NCI-H1048 (cell line): ENCODE results near the gene MANSC1.
"Not testable (repeated sequence)": the region's sequence is repeated elsewhere in the genome, so short reads cannot be mapped to it uniquely, and the experiment has no call there.

Experiments used
- DNase-seq: peaks from one replicate; lab custom pipeline; 2025; lab: John Stamatoyannopoulos, UW

MANSC1 gene

GRCh38 chr12:12365446-12365802 is 15.4 kb upstream of the MANSC1 start:
- no peak for DNase-seq

- no peak for DNase-seq
Measured at GRCh38 chr12:12364787-12365445, 14.9 kb upstream of the MANSC1 start.

- no peak for DNase-seq
Measured at GRCh38 chr12:12358528-12358927, 8.5 kb upstream of the MANSC1 start.

DNA sequence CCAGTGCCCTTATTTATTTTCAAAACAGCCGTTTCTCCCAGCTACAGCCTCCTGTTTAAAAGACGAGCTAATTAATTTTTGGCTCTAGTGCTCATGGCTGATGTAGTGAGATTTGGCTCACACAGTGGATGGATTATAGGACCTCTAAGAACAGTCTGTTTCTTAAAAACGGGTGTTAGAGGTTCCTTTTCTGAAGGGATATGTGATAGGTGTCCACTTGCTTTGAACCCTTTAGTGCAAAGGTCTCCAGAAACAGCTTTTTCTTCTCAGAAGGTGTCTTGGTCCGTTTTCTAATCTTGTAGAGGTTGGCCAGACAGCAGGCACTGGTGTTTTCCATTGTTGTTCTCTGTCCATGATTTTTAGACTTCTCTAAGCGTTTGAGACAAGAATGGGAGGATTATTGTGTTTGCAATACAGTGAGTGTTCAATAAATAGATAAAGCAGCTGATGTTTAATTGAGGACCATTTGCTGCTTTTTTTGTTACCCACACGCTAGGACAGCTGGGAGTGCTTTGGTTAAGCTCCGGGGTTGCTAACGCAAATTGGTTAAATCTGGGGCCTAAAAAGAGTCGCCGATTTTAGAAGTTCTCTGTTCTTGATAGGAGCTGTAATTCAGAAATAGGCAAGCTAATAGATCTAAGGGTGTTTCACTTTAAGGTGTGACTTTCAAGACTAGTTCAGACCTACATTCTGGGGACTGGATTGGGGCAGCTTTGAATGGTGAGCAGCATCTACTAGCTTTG is 7.8 kb upstream of the MANSC1 start:
- DNase-seq, result no peak

DNA sequence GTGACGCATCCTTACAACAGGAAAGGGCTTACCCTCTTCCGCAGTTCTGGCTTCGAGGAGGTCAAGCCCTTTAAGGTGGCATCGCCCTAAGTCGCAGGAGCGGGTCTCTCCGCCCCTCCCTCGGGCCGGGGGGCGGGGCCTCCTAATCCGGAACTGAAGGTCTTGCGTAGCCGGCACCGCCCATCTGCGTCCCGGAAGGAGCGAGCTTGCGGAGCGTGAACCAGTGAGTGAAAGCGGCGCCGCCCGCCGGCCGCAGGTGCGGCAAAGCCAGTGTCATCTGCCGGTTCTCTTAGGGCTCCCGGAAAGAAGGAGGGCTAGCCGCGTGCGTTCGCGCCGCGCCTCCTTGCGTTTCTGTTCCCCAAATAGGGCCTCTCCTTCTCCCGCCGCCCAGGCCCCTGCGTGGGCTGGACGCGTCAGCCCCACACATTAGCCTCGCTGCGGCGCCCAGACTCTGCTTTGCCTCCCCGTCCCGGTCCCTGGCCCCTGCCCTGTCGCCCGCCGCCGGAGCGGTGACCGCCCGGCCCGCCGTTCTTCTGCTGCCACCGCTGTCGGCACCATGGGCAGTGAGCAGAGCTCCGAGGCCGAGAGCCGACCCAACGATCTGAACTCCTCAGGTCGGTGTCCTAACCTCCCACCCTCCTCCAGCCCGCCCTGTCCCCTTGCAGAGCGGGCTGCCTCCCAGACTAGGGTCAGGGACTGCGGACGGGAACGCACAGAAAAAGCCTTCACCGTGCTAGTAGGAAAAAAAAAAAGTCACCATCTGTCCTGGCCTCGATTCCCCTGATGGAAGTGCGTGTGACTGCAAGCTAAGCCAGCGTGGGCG is 7.1 kb upstream of the MANSC1 start, which contains the start of gene BORCS5:
BORCS5 (plus strand) TSS at position 183 of the 823 bp plus-strand sequence; CDS start at position 557, 374 bp downstream.
- DNase-seq, result peak; percentile 89

DNA sequence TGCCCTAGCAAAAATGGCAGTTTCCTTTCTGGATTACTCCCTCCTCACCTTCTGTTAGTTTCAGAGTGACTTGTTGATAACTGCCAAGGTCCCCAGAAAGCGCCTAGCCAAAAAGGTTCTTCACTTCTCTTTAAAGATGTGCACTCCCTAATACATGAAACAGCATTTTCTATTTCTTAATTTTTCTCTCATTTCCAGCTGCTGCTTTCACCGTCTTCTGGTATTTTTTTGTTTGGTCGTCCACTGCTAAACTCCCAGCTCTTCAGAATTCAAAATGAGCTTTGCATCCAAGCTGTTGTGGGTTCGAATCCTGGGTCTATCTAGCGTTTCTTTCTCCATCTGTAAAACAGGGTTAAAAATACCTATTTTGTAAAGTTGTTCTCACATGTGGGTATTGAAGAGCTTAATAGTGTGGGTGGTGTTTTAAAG is 6.4 kb upstream of the MANSC1 start:
- no peak for DNase-seq

DNA sequence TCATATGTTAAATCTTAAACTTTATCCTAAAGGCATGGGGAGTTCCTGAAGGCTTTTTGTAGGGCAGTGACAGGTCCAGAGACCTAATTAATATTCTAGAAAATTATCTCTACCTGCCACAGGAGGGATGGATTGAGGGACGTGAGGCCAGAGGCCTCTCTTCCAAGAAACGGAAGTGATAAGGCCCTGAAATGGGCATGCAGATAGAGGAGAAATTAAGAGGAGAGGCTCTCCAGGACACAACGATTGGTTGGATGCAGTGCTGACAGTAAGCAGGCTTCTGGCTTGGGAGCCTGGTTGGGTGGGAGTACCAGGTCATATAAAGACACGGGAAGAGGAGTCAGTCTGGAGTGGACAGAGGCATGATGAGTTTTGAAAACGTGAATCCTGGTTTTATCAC is 3.8 kb upstream of the MANSC1 start:
- DNase-seq, result no peak

DNA sequence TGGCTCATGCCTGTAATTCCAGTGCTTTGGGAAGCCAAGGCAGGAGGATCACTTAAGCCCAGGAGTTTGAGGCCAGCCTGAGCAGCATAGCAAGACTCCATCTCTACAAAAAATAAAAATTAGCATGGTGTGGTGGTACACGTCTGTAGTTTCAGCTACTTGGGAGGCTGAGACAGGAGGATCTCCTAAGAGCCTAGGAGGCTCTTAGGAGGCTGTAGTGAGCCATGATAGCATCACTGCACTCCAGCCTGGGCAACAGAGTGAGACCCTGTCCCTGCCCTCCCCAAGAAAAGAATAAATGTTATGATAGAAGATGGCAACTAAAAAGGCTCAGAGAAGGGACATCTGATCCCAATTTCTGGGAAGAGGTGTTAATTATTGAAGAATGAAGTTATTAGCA is 3.2 kb upstream of the MANSC1 start:
- DNase-seq, result no peak

GRCh38 chr12:12351468-12352185 is 1.6 kb upstream of the MANSC1 start:
- DNase-seq, result not testable (repeated sequence)

- no peak for DNase-seq
Measured at GRCh38 chr12:12350868-12351463, 924 bp upstream of the MANSC1 start.

DNA sequence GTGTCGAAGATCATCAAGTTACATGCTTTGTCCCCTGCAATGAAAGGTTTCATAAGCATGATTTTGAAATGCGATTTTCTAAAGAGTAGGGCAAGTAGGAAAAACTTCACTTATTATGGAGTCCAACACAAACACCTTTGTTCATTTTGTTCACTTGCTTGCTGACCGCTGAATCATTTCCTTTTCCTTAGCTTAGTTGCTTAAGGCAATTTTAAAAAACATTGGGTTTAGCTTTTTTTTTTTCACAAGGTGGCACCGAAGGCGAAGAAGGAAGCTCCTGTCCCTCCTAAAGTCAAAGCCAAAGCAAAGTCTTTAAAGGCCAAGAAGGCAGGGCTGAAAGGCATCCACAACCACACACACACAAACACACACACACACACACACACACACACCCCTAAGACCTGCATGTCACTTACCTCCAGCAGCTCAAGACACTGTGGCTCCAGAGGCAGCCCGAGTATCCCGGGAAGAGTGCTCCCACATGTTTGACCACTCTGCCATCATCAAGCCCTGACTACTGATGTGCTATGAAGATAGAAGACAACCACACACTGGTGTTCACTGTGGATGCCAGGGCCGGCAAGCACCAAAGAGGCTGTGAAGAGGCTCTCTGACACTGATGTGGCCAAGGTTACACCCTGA is 11.4 kb downstream of the MANSC1 start:
- DNase-seq, result no peak

- no peak for DNase-seq
Measured at GRCh38 chr12:12336511-12336910, 13.5 kb downstream of the MANSC1 start.

GRCh38 chr12:12336049-12336411 is 14.0 kb downstream of the MANSC1 start:
- no peak for DNase-seq

DNA sequence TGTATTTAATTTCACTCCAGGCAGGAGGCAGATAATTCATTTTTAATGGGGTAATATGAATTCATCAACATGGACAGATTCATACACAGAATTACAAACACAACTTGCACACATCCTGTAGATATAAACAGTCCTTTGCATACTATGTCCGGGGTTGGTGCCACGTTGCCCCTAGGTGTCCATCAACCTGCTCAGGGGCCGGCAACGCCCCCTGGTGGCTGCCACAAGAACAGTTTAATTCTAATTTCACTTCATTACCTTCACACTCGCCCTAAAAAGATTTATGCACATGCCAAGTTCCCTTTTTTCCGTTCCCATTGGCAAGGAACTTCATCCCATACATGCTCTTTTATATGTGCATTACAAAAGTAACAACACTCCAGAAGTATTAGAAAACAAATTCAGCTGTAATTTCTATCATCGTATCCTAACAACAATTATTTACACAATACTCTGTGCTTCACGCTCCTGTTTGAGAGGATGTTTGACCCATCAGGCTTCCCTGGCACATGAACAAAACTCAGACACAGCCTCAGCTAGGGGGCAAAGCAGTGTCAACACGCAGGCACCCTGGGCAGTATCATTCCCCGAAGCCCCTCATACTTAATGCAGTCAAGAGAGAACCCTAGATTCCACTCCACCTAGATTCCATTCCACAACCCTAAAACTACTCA is 15.5 kb downstream of the MANSC1 start:
- peak; percentile 68 for DNase-seq

DNA sequence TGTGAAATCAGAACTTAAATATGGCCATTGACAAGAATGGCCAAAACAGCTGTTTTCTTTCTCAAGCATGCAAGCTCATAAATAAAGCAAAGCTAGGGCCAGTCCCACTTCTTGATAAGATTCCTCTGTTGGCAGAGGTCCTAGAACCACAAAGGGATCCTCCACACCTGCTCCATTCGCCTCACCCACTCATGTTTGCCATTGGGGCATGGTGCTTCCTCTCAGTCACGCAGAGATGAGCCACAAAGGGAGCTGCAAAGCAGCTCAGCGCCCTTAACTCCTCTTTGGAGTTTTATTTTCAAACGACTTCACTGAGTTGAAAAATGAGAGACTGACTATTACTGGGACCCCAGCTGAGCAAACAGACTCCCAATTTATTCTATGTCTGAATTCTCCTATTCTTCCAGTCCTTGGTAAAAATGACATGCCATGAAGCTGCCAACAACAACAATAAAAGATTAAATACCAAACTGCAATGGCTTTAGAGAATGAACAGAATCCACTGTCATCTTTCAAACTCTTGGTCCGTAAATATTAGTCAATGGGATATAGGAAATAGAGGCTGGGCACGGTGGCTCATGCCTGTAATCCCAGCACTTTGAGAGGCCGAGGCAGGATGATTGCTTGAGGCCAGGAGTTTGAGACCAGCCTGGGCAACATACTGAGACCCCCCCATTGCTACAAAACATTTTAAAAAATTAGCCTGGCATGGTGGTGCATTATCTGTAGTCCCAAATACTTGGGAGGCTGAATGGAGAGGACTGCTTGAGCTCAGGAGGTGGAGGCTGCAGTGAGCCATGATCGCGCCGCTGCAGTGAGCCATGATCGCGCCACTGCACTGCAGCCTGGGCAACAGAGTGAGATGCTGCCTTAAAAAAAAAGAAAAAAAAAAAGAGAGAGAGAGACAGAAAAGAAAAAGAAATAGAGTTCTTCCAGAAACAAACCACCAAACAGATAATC is 16.4 kb downstream of the MANSC1 start:
- no peak for DNase-seq

DNA sequence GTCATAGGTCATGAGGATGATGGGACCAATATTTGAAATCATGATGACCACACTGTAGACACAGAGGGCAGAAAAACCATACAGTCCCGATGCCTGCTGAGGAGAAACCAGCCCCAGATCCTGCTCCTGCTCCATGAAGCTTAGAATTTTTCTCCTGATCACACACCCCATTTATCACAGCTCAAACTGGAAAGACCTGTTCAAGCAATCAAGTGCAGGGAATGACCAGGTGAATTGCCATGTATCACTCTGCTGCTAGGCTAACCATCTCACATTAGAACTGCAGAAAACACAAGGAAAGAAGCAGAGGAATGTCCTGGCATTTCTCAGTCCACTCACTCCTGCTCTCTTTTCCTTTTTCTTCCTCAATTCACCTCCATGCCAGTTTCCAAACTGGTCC is 18.1 kb downstream of the MANSC1 start:
- no peak for DNase-seq

DNA sequence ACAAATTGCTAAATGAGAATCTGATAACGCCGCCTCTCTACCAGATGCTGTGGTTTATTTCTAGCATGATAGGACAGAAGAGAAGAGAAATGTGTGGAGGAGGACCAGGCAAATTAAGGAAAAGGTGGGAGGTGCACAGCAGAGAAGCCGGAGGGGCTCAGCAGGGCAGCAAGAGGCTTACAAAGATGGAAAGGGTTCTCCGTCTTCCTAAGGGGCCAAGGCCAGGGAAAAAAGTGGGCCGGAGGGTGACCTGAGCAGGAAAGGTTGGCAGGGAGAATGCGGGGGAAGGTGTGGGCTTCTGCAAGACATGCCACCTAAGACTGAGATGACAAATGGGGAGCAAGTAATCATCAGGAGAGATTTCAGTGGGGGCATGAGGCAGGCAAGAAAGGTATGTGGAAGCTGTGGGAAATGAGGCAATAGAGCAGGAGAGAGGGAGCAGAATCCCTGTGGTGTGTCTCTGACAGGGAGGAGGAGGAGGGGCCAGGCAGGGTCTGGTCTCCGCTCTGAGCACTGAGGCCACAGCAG is 18.7 kb downstream of the MANSC1 start:
- no peak for DNase-seq

GRCh38 chr12:12327802-12328201 is 22.2 kb downstream of the MANSC1 start:
- peak; percentile 45 for DNase-seq

- no peak for DNase-seq
Measured at GRCh38 chr12:12326262-12326661, 23.8 kb downstream of the MANSC1 start.
